ENCODE data around the gene AOAH. TPM values are rescaled to one million over a fixed set of nuclear protein-coding genes. Genes with fewer than 3 reads are reported as not detected.

AOAH gene
- total and polyA plus RNA-seq, 9 of the 15 experiments (the other 6 are each of a cell fraction or from before 2014, with no cell fraction given) = not detected

- TF ChIP-seq NR2C2 (CRISPR knock-in tag; IDR thresholded peaks at IDR 0.05) = no peak
- TF ChIP-seq NR2C2 (tag; IDR thresholded peaks at IDR 0.05) = peak; percentile 65
- TF ChIP-seq MAX (CRISPR knock-in tag; IDR thresholded peaks at IDR 0.05) = no peak
- no peak for TF ChIP-seq ZNF263 (CRISPR knock-in tag; IDR thresholded peaks at IDR 0.05; ENCODE audit: borderline replicate concordance)
- peak; percentile 44 for TF ChIP-seq CREM (IDR thresholded peaks at IDR 0.05; ENCODE audit: low read depth)
- peak; percentile 31; the same call in 1 of the 2 replicates for TF ChIP-seq CBFA2T2 (conservative IDR thresholded peaks at IDR 0.05)
- no peak for TF ChIP-seq ATF1 (CRISPR knock-in tag; IDR thresholded peaks at IDR 0.05)
- TF ChIP-seq ATF1 (tag; IDR thresholded peaks at IDR 0.05) = peak; percentile 58
- TF ChIP-seq CUX1 (CRISPR knock-in tag; IDR thresholded peaks at IDR 0.05) = no peak
- TF ChIP-seq TRIM25 (IDR thresholded peaks at IDR 0.05; ENCODE audit: borderline replicate concordance) = no peak
- peak; percentile 89 for TF ChIP-seq USF2 (CRISPR knock-in tag; IDR thresholded peaks at IDR 0.05)
- TF ChIP-seq TAF7 (tag; IDR thresholded peaks at IDR 0.05) = no peak
- peak; percentile 77 for TF ChIP-seq USF1 (CRISPR knock-in tag; IDR thresholded peaks at IDR 0.05)
- no peak for TF ChIP-seq E2F1 (CRISPR knock-in tag; IDR thresholded peaks at IDR 0.05)
- no peak for TF ChIP-seq ZBTB7A (IDR thresholded peaks at IDR 0.05; ENCODE audit: borderline replicate concordance, control insufficient read depth, low read depth, low read length)
- no peak for TF ChIP-seq PHTF2 (CRISPR knock-in tag; IDR thresholded peaks at IDR 0.05)
- no peak for TF ChIP-seq HDAC3 (IDR thresholded peaks at IDR 0.05; ENCODE audit: borderline replicate concordance, partially characterized antibody)
- no peak for TF ChIP-seq FOXK2 (conservative IDR thresholded peaks at IDR 0.05 in 1 of 2, IDR thresholded peaks at IDR 0.05 in 1 of 2; ENCODE audit: low read depth in 2 of 2)
Measured at GRCh38 chr7:36765605-36766004, 41.3 kb upstream of the AOAH start (continued).
